ENCODE results near the gene TPM3.
A peak's percentile ranks its signal among the peaks of the same experiment; 100 is the strongest.
"Not testable (repeated sequence)": the region's sequence is repeated elsewhere in the genome, so short reads cannot be mapped to it uniquely, and the experiment has no call there.

TPM3 gene

GRCh38 chr1:154206196-154206595 is 14.3 kb upstream of the TPM3 start, which contains the start of gene CFAP141:
CFAP141 (minus strand) TSS chr1:154206333; CDS start chr1:154206307, 26 bp downstream.
- no peaks in the 10 kb centered on the region for H3K9me3 ChIP-seq (ENCODE audit: control insufficient read depth, insufficient read depth, low read length)
- H3K36me3 ChIP-seq (ENCODE audit: control insufficient read depth, insufficient read depth, low read length) = peaks cover 17% of the 10 kb centered on the region; the same call in 1 of the 2 replicates
- no peaks in the 10 kb centered on the region for H3K4me1 ChIP-seq (ENCODE audit: control insufficient read depth, insufficient read depth, low read length)
- no peak within 1 kb of the TSS for H3K27ac ChIP-seq (ENCODE audit: low read length)
- no peak for DNase-seq (ENCODE audit: low read depth, low spot score)
- WGBS (ENCODE audit: insufficient coverage, insufficient read length) = no CpG with 5 or more reads among the region's 1 CpG
- H3K4me3 ChIP-seq (ENCODE audit: low read length) = no peak within 1 kb of the TSS
- H3K27me3 ChIP-seq (ENCODE audit: control insufficient read depth, insufficient read depth, low read length) = no peaks in the 10 kb centered on the region

GRCh38 chr1:154205778-154206177 is 13.9 kb upstream of the TPM3 start:
- not testable (repeated sequence) for H3K9me3 ChIP-seq (ENCODE audit: control insufficient read depth, insufficient read depth, low read length); DNase-seq (ENCODE audit: low read depth, low spot score); H3K27ac ChIP-seq (ENCODE audit: low read length); H3K4me1 ChIP-seq (ENCODE audit: control insufficient read depth, insufficient read depth, low read length); H3K27me3 ChIP-seq (ENCODE audit: control insufficient read depth, insufficient read depth, low read length); H3K4me3 ChIP-seq (ENCODE audit: low read length)
- no CpG with 5 or more reads among the region's 11 CpGs for whole genome bisulfite sequencing (ENCODE audit: insufficient coverage, insufficient read length)
- H3K36me3 ChIP-seq (ENCODE audit: control insufficient read depth, insufficient read depth, low read length) = peaks cover 17% of the 10 kb centered on the region; the same call in 1 of the 2 replicates

- Histone ChIP-seq H3K4me1 (ENCODE audit: control insufficient read depth, insufficient read depth, low read length) (no peaks in the 10 kb centered on the region), H3K36me3 (ENCODE audit: control insufficient read depth, insufficient read depth, low read length) (no peaks in the 10 kb centered on the region)
- no peak for DNase-seq (ENCODE audit: low read depth, low spot score)
Measured at GRCh38 chr1:154199563-154199879, 7.6 kb upstream of the TPM3 start.

GRCh38 chr1:154198756-154199562 is 7.1 kb upstream of the TPM3 start:
- Histone ChIP-seq H3K9me3 (ENCODE audit: control insufficient read depth, insufficient read depth, low read length) (no peaks in the 10 kb centered on the region), H3K27me3 (ENCODE audit: control insufficient read depth, insufficient read depth, low read length) (no peaks in the 10 kb centered on the region), H3K36me3 (ENCODE audit: control insufficient read depth, insufficient read depth, low read length) (no peaks in the 10 kb centered on the region), H3K27ac (ENCODE audit: low read length) (no peak overlapping the region), H3K4me3 (ENCODE audit: low read length) (no peak overlapping the region), H3K4me1 (ENCODE audit: control insufficient read depth, insufficient read depth, low read length) (no peaks in the 10 kb centered on the region)
- DNase-seq (ENCODE audit: low read depth, low spot score) = no peak
- no CpG with 5 or more reads among the region's 5 CpGs for WGBS (ENCODE audit: insufficient coverage, insufficient read length)

More at GRCh38 chr1:154199563-154199879, 7.6 kb upstream of the TPM3 start:
- H3K27ac ChIP-seq (ENCODE audit: low read length) = no peak overlapping the region
- H3K4me3 ChIP-seq (ENCODE audit: low read length) = no peak overlapping the region
- H3K27me3 ChIP-seq (ENCODE audit: control insufficient read depth, insufficient read depth, low read length) = no peaks in the 10 kb centered on the region
- WGBS (ENCODE audit: insufficient coverage, insufficient read length) = no CpG with 5 or more reads among the region's 3 CpGs
- no peaks in the 10 kb centered on the region for H3K9me3 ChIP-seq (ENCODE audit: control insufficient read depth, insufficient read depth, low read length)

- no peaks in the 10 kb centered on the region for H3K9me3 ChIP-seq (ENCODE audit: control insufficient read depth, insufficient read depth, low read length)
Measured at GRCh38 chr1:154193821-154194220, 1.9 kb upstream of the TPM3 start.

GRCh38 chr1:154192476-154192875 is 576 bp upstream of the TPM3 start:
- Histone ChIP-seq H3K9me3 (ENCODE audit: control insufficient read depth, insufficient read depth, low read length) (no peaks in the 10 kb centered on the region), H3K4me3 (ENCODE audit: low read length) (no peak overlapping the region), H3K27ac (ENCODE audit: low read length) (no peak overlapping the region), H3K27me3 (ENCODE audit: control insufficient read depth, insufficient read depth, low read length) (no peaks in the 10 kb centered on the region), H3K4me1 (ENCODE audit: control insufficient read depth, insufficient read depth, low read length) (no peaks in the 10 kb centered on the region), H3K36me3 (ENCODE audit: control insufficient read depth, insufficient read depth, low read length) (no peaks in the 10 kb centered on the region)
- DNase-seq (ENCODE audit: low read depth, low spot score) = no peak
- no CpG with 5 or more reads among the region's 3 CpGs for WGBS (ENCODE audit: insufficient coverage, insufficient read length)

More at GRCh38 chr1:154193821-154194220, 1.9 kb upstream of the TPM3 start:
- no peak overlapping the region for H3K27ac ChIP-seq (ENCODE audit: low read length)
- H3K4me3 ChIP-seq (ENCODE audit: low read length) = no peak overlapping the region
- H3K4me1 ChIP-seq (ENCODE audit: control insufficient read depth, insufficient read depth, low read length) = no peaks in the 10 kb centered on the region
- no peaks in the 10 kb centered on the region for H3K36me3 ChIP-seq (ENCODE audit: control insufficient read depth, insufficient read depth, low read length)
- H3K27me3 ChIP-seq (ENCODE audit: control insufficient read depth, insufficient read depth, low read length) = no peaks in the 10 kb centered on the region
- WGBS (ENCODE audit: insufficient coverage, insufficient read length) = no CpG with 5 or more reads among the region's 8 CpGs
- no peak for DNase-seq (ENCODE audit: low read depth, low spot score)

GRCh38 chr1:154190550-154190949 is 1.4 kb downstream of the TPM3 start:
- Histone ChIP-seq H3K4me1 (ENCODE audit: control insufficient read depth, insufficient read depth, low read length) (no peaks in the 10 kb centered on the region), H3K36me3 (ENCODE audit: control insufficient read depth, insufficient read depth, low read length) (no peaks in the 10 kb centered on the region), H3K27me3 (ENCODE audit: control insufficient read depth, insufficient read depth, low read length) (no peaks in the 10 kb centered on the region), H3K27ac (ENCODE audit: low read length) (no peak overlapping the region), H3K9me3 (ENCODE audit: control insufficient read depth, insufficient read depth, low read length) (no peaks in the 10 kb centered on the region), H3K4me3 (ENCODE audit: low read length) (no peak overlapping the region)
- no CpG with 5 or more reads among the region's 1 CpG for WGBS (ENCODE audit: insufficient coverage, insufficient read length)
- DNase-seq (ENCODE audit: low read depth, low spot score) = no peak

- no CpG with 5 or more reads among the region's 2 CpGs for WGBS (ENCODE audit: insufficient coverage, insufficient read length)
- Histone ChIP-seq H3K27ac (ENCODE audit: low read length) (peak overlapping the region; percentile 84), H3K9me3 (ENCODE audit: control insufficient read depth, insufficient read depth, low read length) (no peaks in the 10 kb centered on the region)
Measured at GRCh38 chr1:154186852-154187501, 4.9 kb downstream of the TPM3 start.

GRCh38 chr1:154186177-154186576 is 5.7 kb downstream of the TPM3 start:
- Histone ChIP-seq H3K4me3 (ENCODE audit: low read length) (no peak overlapping the region), H3K36me3 (ENCODE audit: control insufficient read depth, insufficient read depth, low read length) (no peaks in the 10 kb centered on the region), H3K27me3 (ENCODE audit: control insufficient read depth, insufficient read depth, low read length) (no peaks in the 10 kb centered on the region), H3K4me1 (ENCODE audit: control insufficient read depth, insufficient read depth, low read length) (no peaks in the 10 kb centered on the region), H3K9me3 (ENCODE audit: control insufficient read depth, insufficient read depth, low read length) (no peaks in the 10 kb centered on the region), H3K27ac (ENCODE audit: low read length) (no peak overlapping the region)
- DNase-seq (ENCODE audit: low read depth, low spot score) = peak; percentile 77
- no CpG with 5 or more reads among the region's 1 CpG for WGBS (ENCODE audit: insufficient coverage, insufficient read length)

More at GRCh38 chr1:154186852-154187501, 4.9 kb downstream of the TPM3 start:
- Histone ChIP-seq H3K4me3 (ENCODE audit: low read length) (no peak overlapping the region), H3K36me3 (ENCODE audit: control insufficient read depth, insufficient read depth, low read length) (no peaks in the 10 kb centered on the region), H3K4me1 (ENCODE audit: control insufficient read depth, insufficient read depth, low read length) (no peaks in the 10 kb centered on the region), H3K27me3 (ENCODE audit: control insufficient read depth, insufficient read depth, low read length) (no peaks in the 10 kb centered on the region)
- no peak for DNase-seq (ENCODE audit: low read depth, low spot score)

GRCh38 chr1:154183046-154183915 is 8.6 kb downstream of the TPM3 start:
- no peaks in the 10 kb centered on the region for H3K4me1 ChIP-seq (ENCODE audit: control insufficient read depth, insufficient read depth, low read length)
- H3K27ac ChIP-seq (ENCODE audit: low read length) = no peak overlapping the region
- no peaks in the 10 kb centered on the region for H3K27me3 ChIP-seq (ENCODE audit: control insufficient read depth, insufficient read depth, low read length)
- H3K36me3 ChIP-seq (ENCODE audit: control insufficient read depth, insufficient read depth, low read length) = no peaks in the 10 kb centered on the region
- WGBS (ENCODE audit: insufficient coverage, insufficient read length) = no CpG with 5 or more reads among the region's 41 CpGs
- peak overlapping the region; percentile 86 for H3K4me3 ChIP-seq (ENCODE audit: low read length)
- peak; percentile 97 for DNase-seq (ENCODE audit: low read depth, low spot score)
- no peaks in the 10 kb centered on the region for H3K9me3 ChIP-seq (ENCODE audit: control insufficient read depth, insufficient read depth, low read length)
